ENCODE results near the gene LIN37.

LIN37 gene

DNA sequence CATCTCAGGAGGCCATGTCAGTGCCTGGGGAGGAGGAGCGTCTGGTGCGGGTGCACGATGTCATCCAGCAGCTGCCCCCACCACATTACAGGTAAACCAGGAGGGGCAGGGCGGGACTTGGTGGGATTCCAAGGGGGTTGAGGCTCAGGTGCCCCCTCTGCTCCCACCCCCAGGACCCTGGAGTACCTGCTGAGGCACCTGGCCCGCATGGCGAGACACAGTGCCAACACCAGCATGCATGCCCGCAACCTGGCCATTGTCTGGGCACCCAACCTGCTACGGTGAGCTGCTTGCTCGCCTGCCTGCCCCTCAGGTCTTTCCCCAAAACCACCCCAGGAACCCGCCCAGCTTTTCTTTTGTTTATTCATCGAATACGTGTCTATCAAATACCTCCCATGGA lies 34.2 kb downstream of the LIN37 start:
- no peak for DNase-seq (ENCODE audit: low read depth, low spot score)
- no peaks in the 10 kb centered on the region for H3K9me3 ChIP-seq (ENCODE audit: low read depth, low read length)
- H3K27ac ChIP-seq, result no peak overlapping the region
- H3K9ac ChIP-seq (ENCODE audit: insufficient read length), result no peak overlapping the region
- TF ChIP-seq FOXP2 (optimal IDR thresholded peaks at IDR 0.05; ENCODE audit: control extremely low read depth, extremely low read length, insufficient read depth) (no peak), POLR2AphosphoS5 (IDR thresholded peaks at IDR 0.05; ENCODE audit: borderline replicate concordance, low read depth, low read length) (no peak), EZH2 (IDR thresholded peaks at IDR 0.05) (no peak)
- no peak overlapping the region for H3K4me3 ChIP-seq
- no peaks in the 10 kb centered on the region; the same call in 1 of the 2 replicates for H3K36me3 ChIP-seq (ENCODE audit: insufficient read depth, low read length)

DNA sequence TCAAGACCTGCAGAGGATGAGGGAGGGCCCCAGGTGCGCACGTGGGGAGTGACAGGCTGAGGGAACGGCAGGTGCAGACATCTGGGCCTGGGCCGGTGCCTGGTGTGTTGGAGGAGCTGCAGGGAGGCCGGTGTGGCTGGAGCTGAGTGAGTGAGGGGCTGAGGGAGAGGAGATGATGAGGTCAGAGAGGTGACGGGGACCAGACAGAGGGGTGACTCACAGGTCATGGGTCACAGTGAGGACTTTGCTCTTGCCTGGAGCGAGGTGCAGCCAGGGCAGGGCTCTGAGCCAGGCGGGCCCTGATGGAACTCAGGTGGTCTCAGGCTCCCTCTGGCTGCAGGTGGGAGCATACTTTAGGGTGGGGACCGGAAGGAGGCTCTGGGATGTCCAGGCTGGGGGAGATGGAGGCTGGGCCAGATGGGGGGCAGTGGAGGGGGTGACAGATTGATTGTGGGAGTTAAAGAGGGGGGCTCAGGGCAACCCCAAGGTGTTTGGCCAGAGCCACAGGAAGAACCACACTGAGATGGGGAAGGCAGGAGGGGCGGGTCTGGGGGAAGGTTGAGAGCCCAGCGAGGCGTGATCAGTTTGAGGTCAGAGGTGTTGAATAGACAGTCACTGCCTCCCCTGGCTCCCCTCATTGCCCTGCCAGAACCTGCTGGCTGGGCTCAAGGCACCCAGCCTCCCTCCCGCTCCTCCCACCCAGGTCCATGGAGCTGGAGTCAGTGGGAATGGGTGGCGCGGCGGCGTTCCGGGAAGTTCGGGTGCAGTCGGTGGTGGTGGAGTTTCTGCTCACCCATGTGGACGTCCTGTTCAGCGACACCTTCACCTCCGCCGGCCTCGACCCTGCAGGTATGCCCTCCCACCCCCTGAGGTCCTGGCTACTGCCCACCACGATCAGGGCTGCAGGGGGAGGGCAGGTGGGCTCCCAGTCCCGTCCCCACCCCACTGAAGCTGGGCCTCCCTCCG lies 35.4 kb downstream of the LIN37 start:
- Histone ChIP-seq H3K9me3 (ENCODE audit: low read depth, low read length) (no peaks in the 10 kb centered on the region), H3K27ac (no peak overlapping the region), H3K36me3 (ENCODE audit: insufficient read depth, low read length) (no peaks in the 10 kb centered on the region; the same call in 1 of the 2 replicates), H3K4me3 (no peak overlapping the region), H3K9ac (ENCODE audit: insufficient read length) (no peak overlapping the region)
- TF ChIP-seq FOXP2 (optimal IDR thresholded peaks at IDR 0.05; ENCODE audit: control extremely low read depth, extremely low read length, insufficient read depth), result no peak
- no peak for TF ChIP-seq EZH2 (IDR thresholded peaks at IDR 0.05)
- TF ChIP-seq POLR2AphosphoS5 (IDR thresholded peaks at IDR 0.05; ENCODE audit: borderline replicate concordance, low read depth, low read length), result no peak
- no peak for DNase-seq (ENCODE audit: low read depth, low spot score)

DNA sequence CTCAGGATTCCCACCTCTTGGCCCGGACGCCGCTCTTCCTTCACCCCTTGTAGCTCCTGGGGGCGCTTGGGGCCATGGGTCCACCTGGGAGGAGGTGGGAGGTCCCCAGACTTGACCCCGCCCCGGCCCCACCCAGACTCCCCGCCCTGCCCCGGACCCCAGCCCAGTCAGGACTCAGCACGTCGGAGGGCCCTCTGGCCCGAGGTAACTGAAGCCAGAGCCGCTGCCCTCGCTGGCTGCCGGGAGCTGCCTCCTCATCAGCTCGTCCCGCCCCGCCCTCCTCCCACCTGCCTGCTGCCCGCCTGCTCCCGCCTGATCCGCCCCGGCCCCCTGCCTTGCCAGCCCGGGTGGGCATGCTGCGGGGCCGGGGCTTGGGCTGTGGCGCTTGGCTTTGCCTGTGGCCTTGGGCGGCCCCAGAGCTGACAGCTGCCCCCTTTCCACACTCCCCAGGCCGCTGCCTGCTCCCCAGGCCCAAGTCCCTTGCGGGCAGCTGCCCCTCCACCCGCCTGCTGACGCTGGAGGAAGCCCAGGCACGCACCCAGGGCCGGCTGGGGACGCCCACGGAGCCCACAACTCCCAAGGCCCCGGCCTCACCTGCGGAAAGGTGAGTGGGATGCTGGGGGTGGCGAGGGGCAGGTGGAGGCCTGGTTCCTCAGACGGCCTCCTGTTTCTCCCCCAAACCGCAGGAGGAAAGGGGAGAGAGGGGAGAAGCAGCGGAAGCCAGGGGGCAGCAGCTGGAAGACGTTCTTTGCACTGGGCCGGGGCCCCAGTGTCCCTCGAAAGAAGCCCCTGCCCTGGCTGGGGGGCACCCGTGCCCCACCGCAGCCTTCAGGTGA lies 36.3 kb downstream of the LIN37 start:
- Histone ChIP-seq H3K9ac (ENCODE audit: insufficient read length) (no peak overlapping the region), H3K27ac (no peak overlapping the region), H3K9me3 (ENCODE audit: low read depth, low read length) (no peaks in the 10 kb centered on the region), H3K36me3 (ENCODE audit: insufficient read depth, low read length) (no peaks in the 10 kb centered on the region; the same call in 1 of the 2 replicates), H3K4me3 (no peak overlapping the region)
- no peak for DNase-seq (ENCODE audit: low read depth, low spot score)
- TF ChIP-seq EZH2 (IDR thresholded peaks at IDR 0.05), result no peak
- no peak for TF ChIP-seq FOXP2 (optimal IDR thresholded peaks at IDR 0.05; ENCODE audit: control extremely low read depth, extremely low read length, insufficient read depth)
- no peak for TF ChIP-seq POLR2AphosphoS5 (IDR thresholded peaks at IDR 0.05; ENCODE audit: borderline replicate concordance, low read depth, low read length)

DNA sequence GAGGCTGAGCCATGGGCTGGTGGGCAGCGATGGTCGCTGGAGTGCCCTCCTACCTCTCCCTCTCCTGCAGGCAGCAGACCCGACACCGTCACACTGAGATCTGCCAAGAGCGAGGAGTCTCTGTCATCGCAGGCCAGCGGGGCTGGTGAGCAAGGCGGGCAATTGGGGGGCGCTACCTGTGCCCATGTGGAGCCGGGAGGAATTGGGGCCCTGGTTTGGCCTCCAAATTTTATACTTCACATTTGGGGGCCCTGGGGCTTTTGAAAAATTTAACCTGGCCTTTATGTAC lies 36.9 kb downstream of the LIN37 start:
- DNase-seq (ENCODE audit: low read depth, low spot score), result no peak
- H3K9me3 ChIP-seq (ENCODE audit: low read depth, low read length), result no peaks in the 10 kb centered on the region
- no peaks in the 10 kb centered on the region; the same call in 1 of the 2 replicates for H3K36me3 ChIP-seq (ENCODE audit: insufficient read depth, low read length)
- no peak for TF ChIP-seq FOXP2 (optimal IDR thresholded peaks at IDR 0.05; ENCODE audit: control extremely low read depth, extremely low read length, insufficient read depth)
- TF ChIP-seq EZH2 (IDR thresholded peaks at IDR 0.05), result no peak
- TF ChIP-seq POLR2AphosphoS5 (IDR thresholded peaks at IDR 0.05; ENCODE audit: borderline replicate concordance, low read depth, low read length), result no peak
- no peak overlapping the region for H3K9ac ChIP-seq (ENCODE audit: insufficient read length)
- no peak overlapping the region for H3K4me3 ChIP-seq
- H3K27ac ChIP-seq, result no peak overlapping the region

DNA sequence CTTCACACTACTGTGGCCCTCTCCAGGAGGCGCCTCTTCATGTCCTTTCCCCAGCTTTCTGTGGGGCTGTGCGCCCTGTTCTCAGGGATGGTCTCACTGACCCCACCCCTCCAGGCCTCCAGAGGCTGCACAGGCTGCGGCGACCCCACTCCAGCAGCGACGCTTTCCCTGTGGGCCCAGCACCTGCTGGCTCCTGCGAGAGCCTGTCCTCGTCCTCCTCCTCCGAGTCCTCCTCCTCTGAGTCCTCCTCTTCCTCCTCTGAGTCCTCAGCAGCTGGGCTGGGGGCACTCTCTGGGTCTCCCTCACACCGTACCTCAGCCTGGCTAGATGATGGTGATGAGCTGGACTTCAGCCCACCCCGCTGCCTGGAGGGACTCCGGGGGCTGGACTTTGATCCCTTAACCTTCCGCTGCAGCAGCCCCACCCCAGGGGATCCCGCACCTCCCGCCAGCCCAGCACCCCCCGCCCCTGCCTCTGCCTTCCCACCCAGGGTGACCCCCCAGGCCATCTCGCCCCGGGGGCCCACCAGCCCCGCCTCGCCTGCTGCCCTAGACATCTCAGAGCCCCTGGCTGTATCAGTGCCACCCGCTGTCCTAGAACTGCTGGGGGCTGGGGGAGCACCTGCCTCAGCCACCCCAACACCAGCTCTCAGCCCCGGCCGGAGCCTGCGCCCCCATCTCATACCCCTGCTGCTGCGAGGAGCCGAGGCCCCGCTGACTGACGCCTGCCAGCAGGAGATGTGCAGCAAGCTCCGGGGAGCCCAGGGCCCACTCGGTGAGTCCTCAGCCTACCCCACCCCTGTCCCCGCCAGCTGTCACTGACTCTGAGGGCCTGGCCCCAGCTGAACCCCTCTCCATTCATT lies 38.2 kb downstream of the LIN37 start:
- Histone ChIP-seq H3K9ac (ENCODE audit: insufficient read length) (no peak overlapping the region), H3K36me3 (ENCODE audit: insufficient read depth, low read length) (no peaks in the 10 kb centered on the region; the same call in 1 of the 2 replicates), H3K27ac (no peak overlapping the region), H3K4me3 (no peak overlapping the region), H3K9me3 (ENCODE audit: low read depth, low read length) (no peaks in the 10 kb centered on the region)
- no peak for DNase-seq (ENCODE audit: low read depth, low spot score)
- no peak for TF ChIP-seq FOXP2 (optimal IDR thresholded peaks at IDR 0.05; ENCODE audit: control extremely low read depth, extremely low read length, insufficient read depth)

DNA sequence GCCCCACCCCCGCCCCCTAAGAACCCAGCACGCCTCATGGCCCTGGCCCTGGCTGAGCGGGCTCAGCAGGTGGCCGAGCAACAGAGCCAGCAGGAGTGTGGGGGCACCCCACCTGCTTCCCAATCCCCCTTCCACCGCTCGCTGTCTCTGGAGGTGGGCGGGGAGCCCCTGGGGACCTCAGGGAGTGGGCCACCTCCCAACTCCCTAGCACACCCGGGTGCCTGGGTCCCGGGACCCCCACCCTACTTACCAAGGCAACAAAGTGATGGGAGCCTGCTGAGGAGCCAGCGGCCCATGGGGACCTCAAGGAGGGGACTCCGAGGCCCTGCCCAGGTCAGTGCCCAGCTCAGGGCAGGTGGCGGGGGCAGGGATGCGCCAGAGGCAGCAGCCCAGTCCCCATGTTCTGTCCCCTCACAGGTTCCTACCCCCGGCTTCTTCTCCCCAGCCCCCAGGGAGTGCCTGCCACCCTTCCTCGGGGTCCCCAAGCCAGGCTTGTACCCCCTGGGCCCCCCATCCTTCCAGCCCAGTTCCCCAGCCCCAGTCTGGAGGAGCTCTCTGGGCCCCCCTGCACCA lies 38.9 kb downstream of the LIN37 start:
- Histone ChIP-seq H3K4me3 (no peak overlapping the region), H3K9ac (ENCODE audit: insufficient read length) (no peak overlapping the region), H3K27ac (no peak overlapping the region), H3K9me3 (ENCODE audit: low read depth, low read length) (no peaks in the 10 kb centered on the region), H3K36me3 (ENCODE audit: insufficient read depth, low read length) (no peaks in the 10 kb centered on the region; the same call in 1 of the 2 replicates)
- TF ChIP-seq POLR2AphosphoS5 (IDR thresholded peaks at IDR 0.05; ENCODE audit: borderline replicate concordance, low read depth, low read length), result no peak
- TF ChIP-seq FOXP2 (optimal IDR thresholded peaks at IDR 0.05; ENCODE audit: control extremely low read depth, extremely low read length, insufficient read depth), result no peak
- TF ChIP-seq EZH2 (IDR thresholded peaks at IDR 0.05), result no peak
- DNase-seq (ENCODE audit: low read depth, low spot score), result no peak

DNA sequence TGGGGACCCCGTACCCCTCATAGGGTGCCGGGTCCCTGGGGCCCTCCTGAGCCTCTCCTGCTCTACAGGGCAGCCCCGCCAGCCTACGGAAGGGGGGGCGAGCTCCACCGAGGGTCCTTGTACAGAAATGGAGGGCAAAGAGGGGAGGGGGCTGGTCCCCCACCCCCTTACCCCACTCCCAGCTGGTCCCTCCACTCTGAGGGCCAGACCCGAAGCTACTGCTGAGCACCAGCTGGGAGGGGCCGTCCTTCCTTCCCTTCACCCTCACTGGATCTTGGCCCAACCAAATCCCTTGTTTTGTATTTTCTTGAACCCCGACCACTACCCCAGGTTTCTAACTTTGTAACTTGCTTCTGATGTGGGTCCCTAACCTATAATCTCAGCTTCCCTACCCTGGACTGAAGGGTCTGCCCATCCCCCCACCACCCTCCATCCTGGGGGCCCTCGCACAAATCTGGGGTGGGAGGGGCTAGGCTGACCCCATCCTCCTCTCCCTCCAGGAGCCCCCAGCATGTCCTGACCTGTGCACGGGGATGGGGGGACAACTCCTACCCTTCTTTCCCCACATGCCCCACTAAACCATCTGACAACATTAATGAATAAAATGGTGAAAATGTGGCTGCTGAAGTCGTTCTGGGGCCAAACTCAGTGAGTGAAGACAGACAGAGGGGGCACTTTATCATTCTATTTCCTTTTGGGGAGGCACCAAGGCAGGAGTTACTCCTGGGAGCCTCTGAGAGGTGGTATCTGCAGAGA lies 40.0 kb downstream of the LIN37 start:
- TF ChIP-seq EZH2 (IDR thresholded peaks at IDR 0.05) (no peak), FOXP2 (optimal IDR thresholded peaks at IDR 0.05; ENCODE audit: control extremely low read depth, extremely low read length, insufficient read depth) (no peak), POLR2AphosphoS5 (IDR thresholded peaks at IDR 0.05; ENCODE audit: borderline replicate concordance, low read depth, low read length) (no peak)
- Histone ChIP-seq H3K9ac (ENCODE audit: insufficient read length) (no peak overlapping the region), H3K36me3 (ENCODE audit: insufficient read depth, low read length) (no peaks in the 10 kb centered on the region), H3K4me3 (no peak overlapping the region), H3K27ac (no peak overlapping the region), H3K9me3 (ENCODE audit: low read depth, low read length) (no peaks in the 10 kb centered on the region)
- no peak for DNase-seq (ENCODE audit: low read depth, low spot score)

Data from SK-N-MC (cell line).